ENCODE results near the gene UBR7.
"Not testable (repeated sequence)": the region's sequence is repeated elsewhere in the genome, so short reads cannot be mapped to it uniquely, and the experiment has no call there.

UBR7 gene

DNA sequence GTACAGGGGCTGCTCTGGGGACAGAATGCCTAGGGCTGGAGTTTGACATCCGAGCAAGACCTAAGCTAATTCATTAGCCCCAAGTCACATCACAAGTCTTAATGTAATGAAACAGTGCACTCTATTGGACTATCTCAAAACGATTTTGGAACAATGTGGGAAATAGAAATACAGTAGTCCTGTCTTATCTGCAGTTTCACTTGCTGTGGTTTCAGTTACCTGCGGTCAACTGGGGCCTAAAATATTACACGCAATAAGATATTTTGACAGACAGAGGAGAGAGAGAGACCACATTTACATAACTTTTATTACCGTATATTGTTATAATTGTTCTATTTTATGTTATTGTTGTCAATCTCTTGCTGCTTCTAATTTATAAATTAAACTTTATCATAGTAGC is 43.5 kb upstream of the UBR7 start:
- Histone ChIP-seq H2AK5ac (ENCODE audit: low read length) (no peak overlapping the region), H2BK120ac (ENCODE audit: low read depth, low read length) (no peak overlapping the region), H3K4me3 (ENCODE audit: low read length) (no peak overlapping the region), H4K5ac (ENCODE audit: low read length) (no peak overlapping the region), H2BK15ac (replicated peaks; ENCODE audit: low read depth) (no peak overlapping the region), H3K56ac (ENCODE audit: low read length) (no peak overlapping the region), H3K18ac (ENCODE audit: low read length) (no peak overlapping the region), H3K4me1 (ENCODE audit: control insufficient read depth, low read depth, low read length) (no peaks in the 10 kb centered on the region), H3K9ac (ENCODE audit: low read length) (no peak overlapping the region), H3K79me1 (ENCODE audit: low read length) (no peaks in the 10 kb centered on the region), H2BK5ac (ENCODE audit: low read length) (no peak overlapping the region), H3K36me3 (ENCODE audit: control insufficient read depth, insufficient read depth, low read length) (no peaks in the 10 kb centered on the region), H3K4me2 (ENCODE audit: low read length) (no peak overlapping the region), H3K4ac (ENCODE audit: low read depth, low read length) (no peak overlapping the region), H3K27ac (ENCODE audit: low read depth, low read length) (no peak overlapping the region), H4K8ac (ENCODE audit: low read depth, low read length) (no peak overlapping the region), H3K79me2 (ENCODE audit: control insufficient read depth, insufficient read depth, low read length) (no peaks in the 10 kb centered on the region), H3K27me3 (ENCODE audit: insufficient read depth, low read length, poor library complexity) (no peaks in the 10 kb centered on the region), H3K23ac (ENCODE audit: low read length) (no peak overlapping the region)
- no CpG with 5 or more reads among the region's 5 CpGs for WGBS (ENCODE audit: extremely low coverage, insufficient coverage, low lambda C conversion rate)
- DNase-seq, result no peak

DNA sequence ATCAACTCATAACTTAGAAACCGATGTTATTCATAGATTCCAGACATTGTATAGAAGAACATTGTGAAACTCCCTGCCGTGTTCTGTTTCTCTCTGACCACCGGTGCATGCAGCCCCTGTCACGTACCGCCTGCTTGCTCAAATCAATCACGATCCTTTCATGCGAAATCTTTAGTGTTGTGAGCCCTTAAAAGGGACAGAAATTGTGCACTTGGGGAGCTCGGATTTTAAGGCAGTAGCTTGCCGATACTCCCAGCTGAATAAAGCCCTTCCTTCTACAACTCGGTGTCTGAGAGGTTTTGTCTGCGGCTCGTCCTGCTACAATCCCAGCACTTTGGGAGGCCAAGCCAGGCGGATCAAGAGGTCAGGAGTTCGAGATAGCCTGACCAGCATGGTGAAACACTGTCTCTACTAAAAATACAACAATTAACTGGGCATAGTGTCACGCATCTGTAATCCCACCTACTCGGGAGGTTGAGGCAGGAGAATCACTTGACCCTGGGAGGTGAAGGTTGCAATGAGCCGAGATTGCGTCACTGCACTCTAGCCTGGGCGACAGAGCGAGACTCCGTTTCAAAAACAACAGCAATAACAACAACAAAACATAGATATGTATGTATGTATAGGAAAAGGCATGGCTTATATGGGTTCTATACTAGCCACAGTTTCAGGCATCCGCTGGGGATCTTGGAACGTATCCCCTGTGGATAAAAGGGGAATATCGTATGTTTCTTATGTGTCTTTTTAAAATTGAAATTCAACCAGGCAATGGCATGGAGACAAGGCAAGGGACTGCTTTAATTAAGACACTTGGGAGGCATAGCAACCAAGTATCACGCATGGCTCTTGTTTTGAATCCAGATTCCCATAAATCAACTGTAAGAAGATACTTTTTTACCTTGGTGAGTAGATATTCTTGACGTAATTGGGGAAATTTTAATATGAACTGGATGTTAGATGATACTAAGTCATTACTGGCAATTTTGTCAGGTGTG is 41.5 kb upstream of the UBR7 start:
- H3K4me1 ChIP-seq (ENCODE audit: control insufficient read depth, low read depth, low read length); H4K8ac ChIP-seq (ENCODE audit: low read depth, low read length); H3K27ac ChIP-seq (ENCODE audit: low read depth, low read length); H3K79me2 ChIP-seq (ENCODE audit: control insufficient read depth, insufficient read depth, low read length); H3K79me1 ChIP-seq (ENCODE audit: low read length); H3K27me3 ChIP-seq (ENCODE audit: insufficient read depth, low read length, poor library complexity); H3K18ac ChIP-seq (ENCODE audit: low read length); H2BK120ac ChIP-seq (ENCODE audit: low read depth, low read length); H3K4me2 ChIP-seq (ENCODE audit: low read length); H3K4me3 ChIP-seq (ENCODE audit: low read length); H3K9ac ChIP-seq (ENCODE audit: low read length); H3K36me3 ChIP-seq (ENCODE audit: control insufficient read depth, insufficient read depth, low read length); H2BK5ac ChIP-seq (ENCODE audit: low read length); H2BK15ac ChIP-seq (replicated peaks; ENCODE audit: low read depth); H3K23ac ChIP-seq (ENCODE audit: low read length); DNase-seq; H2AK5ac ChIP-seq (ENCODE audit: low read length); H3K56ac ChIP-seq (ENCODE audit: low read length); H4K5ac ChIP-seq (ENCODE audit: low read length); H3K4ac ChIP-seq (ENCODE audit: low read depth, low read length): not testable (repeated sequence)
- WGBS (ENCODE audit: extremely low coverage, insufficient coverage, low lambda C conversion rate), result no CpG with 5 or more reads among the region's 26 CpGs

DNA sequence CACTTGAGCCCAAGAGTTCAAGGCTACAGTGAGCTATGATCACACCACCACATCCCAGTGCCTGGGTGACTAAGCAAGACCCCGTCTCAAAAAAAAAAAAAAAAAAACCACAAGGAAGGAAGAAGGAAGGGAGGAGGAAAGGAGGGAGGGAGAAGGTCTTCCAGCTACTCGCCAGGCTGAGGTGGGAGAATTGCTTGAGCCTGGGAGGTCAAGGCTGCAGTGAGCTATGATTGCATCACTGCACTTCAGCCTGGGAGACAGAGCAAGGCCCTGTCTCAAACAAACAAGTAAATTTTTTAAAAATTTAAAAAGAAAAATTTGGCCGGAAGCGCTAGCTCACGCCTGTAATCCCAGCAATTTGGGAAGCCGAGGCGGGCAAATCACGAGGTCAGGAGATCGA is 38.4 kb upstream of the UBR7 start:
- no CpG with 5 or more reads among the region's 9 CpGs for WGBS (ENCODE audit: extremely low coverage, insufficient coverage, low lambda C conversion rate)
- H2BK120ac ChIP-seq (ENCODE audit: low read depth, low read length); H3K36me3 ChIP-seq (ENCODE audit: control insufficient read depth, insufficient read depth, low read length); H3K4me3 ChIP-seq (ENCODE audit: low read length); H3K56ac ChIP-seq (ENCODE audit: low read length); H2AK5ac ChIP-seq (ENCODE audit: low read length); H3K79me1 ChIP-seq (ENCODE audit: low read length); H3K23ac ChIP-seq (ENCODE audit: low read length); H3K27me3 ChIP-seq (ENCODE audit: insufficient read depth, low read length, poor library complexity); H4K8ac ChIP-seq (ENCODE audit: low read depth, low read length); H2BK15ac ChIP-seq (replicated peaks; ENCODE audit: low read depth); H3K4me1 ChIP-seq (ENCODE audit: control insufficient read depth, low read depth, low read length); DNase-seq; H3K4me2 ChIP-seq (ENCODE audit: low read length); H4K5ac ChIP-seq (ENCODE audit: low read length); H2BK5ac ChIP-seq (ENCODE audit: low read length); H3K27ac ChIP-seq (ENCODE audit: low read depth, low read length); H3K79me2 ChIP-seq (ENCODE audit: control insufficient read depth, insufficient read depth, low read length); H3K9ac ChIP-seq (ENCODE audit: low read length); H3K4ac ChIP-seq (ENCODE audit: low read depth, low read length); H3K18ac ChIP-seq (ENCODE audit: low read length): not testable (repeated sequence)

DNA sequence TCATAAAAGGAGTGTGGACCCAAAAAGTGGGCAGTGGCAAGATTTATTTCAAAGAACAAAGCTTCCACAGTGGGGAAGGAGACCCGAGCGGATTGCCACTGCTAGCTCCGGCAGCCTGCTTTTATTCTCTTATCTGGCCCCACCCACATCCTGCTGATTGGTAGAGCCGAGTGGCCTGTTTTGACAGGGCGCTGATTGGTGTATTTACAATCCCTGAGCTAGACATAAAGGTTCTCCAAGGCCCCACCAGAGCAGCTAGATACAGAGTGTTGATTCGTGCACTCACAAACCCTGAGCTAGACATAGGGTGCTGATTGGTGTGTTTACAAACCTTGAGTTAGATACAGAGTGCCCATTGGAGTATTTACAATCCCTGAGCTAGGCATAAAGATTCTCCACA is 37.4 kb upstream of the UBR7 start:
- not testable (repeated sequence) for H4K8ac ChIP-seq (ENCODE audit: low read depth, low read length); H3K23ac ChIP-seq (ENCODE audit: low read length); H3K79me1 ChIP-seq (ENCODE audit: low read length); H2BK120ac ChIP-seq (ENCODE audit: low read depth, low read length); H3K4ac ChIP-seq (ENCODE audit: low read depth, low read length); H3K4me2 ChIP-seq (ENCODE audit: low read length); H3K27me3 ChIP-seq (ENCODE audit: insufficient read depth, low read length, poor library complexity); H2AK5ac ChIP-seq (ENCODE audit: low read length); H3K27ac ChIP-seq (ENCODE audit: low read depth, low read length); H3K18ac ChIP-seq (ENCODE audit: low read length); DNase-seq; H3K4me1 ChIP-seq (ENCODE audit: control insufficient read depth, low read depth, low read length); H3K36me3 ChIP-seq (ENCODE audit: control insufficient read depth, insufficient read depth, low read length); H2BK5ac ChIP-seq (ENCODE audit: low read length); H3K9ac ChIP-seq (ENCODE audit: low read length); H4K5ac ChIP-seq (ENCODE audit: low read length); H2BK15ac ChIP-seq (replicated peaks; ENCODE audit: low read depth); H3K56ac ChIP-seq (ENCODE audit: low read length); H3K79me2 ChIP-seq (ENCODE audit: control insufficient read depth, insufficient read depth, low read length); H3K4me3 ChIP-seq (ENCODE audit: low read length)
- no CpG with 5 or more reads among the region's 6 CpGs for WGBS (ENCODE audit: extremely low coverage, insufficient coverage, low lambda C conversion rate)

DNA sequence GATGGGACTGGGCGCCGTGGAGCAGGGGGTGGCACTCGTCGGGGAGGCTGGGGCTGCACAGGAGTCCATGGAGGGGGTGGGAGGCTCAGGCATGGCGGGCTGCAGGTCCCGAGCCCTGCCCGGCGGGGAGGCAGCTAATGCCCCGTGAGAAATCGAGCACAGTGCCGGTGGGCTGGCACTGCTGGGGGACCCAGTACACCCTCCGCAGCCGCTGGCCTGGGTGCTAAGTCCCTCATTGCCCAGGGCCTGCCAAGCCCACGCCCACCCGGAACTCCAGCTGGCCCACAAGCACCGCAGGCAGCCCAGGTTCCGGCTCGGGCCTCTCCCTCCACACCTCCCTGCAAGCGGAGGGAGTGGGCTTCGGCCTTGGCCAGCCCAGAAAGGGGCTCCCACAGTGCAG is 36.9 kb upstream of the UBR7 start:
- not testable (repeated sequence) for H3K56ac ChIP-seq (ENCODE audit: low read length); DNase-seq; H4K5ac ChIP-seq (ENCODE audit: low read length); H2BK15ac ChIP-seq (replicated peaks; ENCODE audit: low read depth); H3K36me3 ChIP-seq (ENCODE audit: control insufficient read depth, insufficient read depth, low read length); H3K27me3 ChIP-seq (ENCODE audit: insufficient read depth, low read length, poor library complexity); H3K4ac ChIP-seq (ENCODE audit: low read depth, low read length); H3K4me2 ChIP-seq (ENCODE audit: low read length); H3K9ac ChIP-seq (ENCODE audit: low read length); H3K4me3 ChIP-seq (ENCODE audit: low read length); H3K23ac ChIP-seq (ENCODE audit: low read length); H2AK5ac ChIP-seq (ENCODE audit: low read length); H3K18ac ChIP-seq (ENCODE audit: low read length); H3K79me2 ChIP-seq (ENCODE audit: control insufficient read depth, insufficient read depth, low read length); H2BK5ac ChIP-seq (ENCODE audit: low read length); H3K27ac ChIP-seq (ENCODE audit: low read depth, low read length); H2BK120ac ChIP-seq (ENCODE audit: low read depth, low read length); H4K8ac ChIP-seq (ENCODE audit: low read depth, low read length); H3K4me1 ChIP-seq (ENCODE audit: control insufficient read depth, low read depth, low read length); H3K79me1 ChIP-seq (ENCODE audit: low read length)
- WGBS (ENCODE audit: extremely low coverage, insufficient coverage, low lambda C conversion rate), result no CpG with 5 or more reads among the region's 20 CpGs

DNA sequence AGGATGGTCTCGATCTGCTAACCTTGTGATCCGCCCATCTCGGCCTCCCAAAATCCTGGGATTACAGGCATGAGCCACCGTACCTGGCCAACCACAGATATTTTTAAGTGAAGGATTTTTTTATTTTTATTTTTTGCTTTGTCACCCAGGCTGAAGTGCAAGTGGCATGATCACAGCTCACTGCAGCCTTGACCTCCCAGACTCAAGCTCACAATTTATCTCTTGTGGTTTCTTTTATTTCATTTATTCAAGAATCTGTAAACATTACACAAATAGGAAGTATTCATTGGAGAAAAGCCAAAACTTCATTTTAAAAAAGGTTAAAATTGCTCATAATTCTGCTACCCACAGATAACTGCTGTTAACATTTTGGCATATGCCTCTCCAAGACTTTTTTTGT is 35.7 kb upstream of the UBR7 start:
- Histone ChIP-seq H4K5ac (ENCODE audit: low read length) (no peak overlapping the region), H3K36me3 (ENCODE audit: control insufficient read depth, insufficient read depth, low read length) (no peaks in the 10 kb centered on the region), H3K27me3 (ENCODE audit: insufficient read depth, low read length, poor library complexity) (no peaks in the 10 kb centered on the region), H3K79me1 (ENCODE audit: low read length) (no peaks in the 10 kb centered on the region), H3K18ac (ENCODE audit: low read length) (no peak overlapping the region), H2BK5ac (ENCODE audit: low read length) (no peak overlapping the region), H3K27ac (ENCODE audit: low read depth, low read length) (no peak overlapping the region), H3K23ac (ENCODE audit: low read length) (no peak overlapping the region), H3K4me3 (ENCODE audit: low read length) (no peak overlapping the region), H3K9ac (ENCODE audit: low read length) (no peak overlapping the region), H3K4me1 (ENCODE audit: control insufficient read depth, low read depth, low read length) (no peaks in the 10 kb centered on the region), H3K56ac (ENCODE audit: low read length) (no peak overlapping the region), H2AK5ac (ENCODE audit: low read length) (no peak overlapping the region), H3K4ac (ENCODE audit: low read depth, low read length) (no peak overlapping the region), H2BK120ac (ENCODE audit: low read depth, low read length) (no peak overlapping the region), H3K79me2 (ENCODE audit: control insufficient read depth, insufficient read depth, low read length) (no peaks in the 10 kb centered on the region), H2BK15ac (replicated peaks; ENCODE audit: low read depth) (no peak overlapping the region), H3K4me2 (ENCODE audit: low read length) (no peak overlapping the region), H4K8ac (ENCODE audit: low read depth, low read length) (no peak overlapping the region)
- no CpG with 5 or more reads among the region's 4 CpGs for WGBS (ENCODE audit: extremely low coverage, insufficient coverage, low lambda C conversion rate)
- no peak for DNase-seq
